Pancreas (tissue), 10 donors: ENCODE results near the gene UMOD. TPM values are rescaled to one million over a fixed set of nuclear protein-coding genes. Genes with fewer than 3 reads are reported as not detected.

ENCODE experiments used
- ATAC-seq, 4 donors: fragments of 200-7000 bp; cut with Tn5 transposase; one replicate each; pipeline versions ENCODE4 v1.8.0 to v1.9.1; 2020; ENCODE audit warnings: mild to moderate bottlenecking in 4 of 4, moderate library complexity in 4 of 4
- DNase-seq, 6 donors: peaks; one replicate each; pipeline ENCODE4 v3.0.0-alpha.2; 2020
- FAIRE-seq: peaks from 2 replicates; lab custom pipeline; 2012; peaks lifted over from hg19 to GRCh38; lab: Jason Lieb, UNC
- H3K27ac ChIP-seq, 4 donors: fragments of 200-600 bp; sonication (generic); 1 replicate in 3 of 4; 2 replicates in 1 of 4; pipeline versions ENCODE4 v1.5.0 to v1.8.0; 2020
- H3K27me3 ChIP-seq, 4 donors: fragments of 200-600 bp; one replicate each; pipeline ENCODE4 v1.8.0; 2021
- H3K36me3 ChIP-seq, 3 donors: fragments of 200-600 bp; sonication (generic) in 1 of 3; one replicate each; pipeline versions ENCODE4 v1.5.0 to v1.8.0; 2020 to 2021
- H3K4me1 ChIP-seq, 3 donors: fragments of 200-600 bp; one replicate each; pipeline ENCODE4 v1.8.0; 2021
- H3K4me3 ChIP-seq, 4 donors: fragments of 200-600 bp; sonication (generic) in 2 of 4; one replicate each; pipeline versions ENCODE4 v1.5.0 to v1.8.0; 2020 to 2021
- H3K9me3 ChIP-seq, 4 donors: fragments of 200-600 bp; one replicate each; pipeline ENCODE4 v1.8.0; 2021
- CTCF ChIP-seq, 4 donors: fragments of 200-600 bp; sonication (generic) in 3 of 4; IDR thresholded peaks; one replicate each; pipeline versions ENCODE4 v1.5.0 to v1.8.0; 2021; ENCODE audit warnings: antibody characterized with exemption in 4 of 4
- WGBS, 2 donors: extraction: QIAGEN DNeasy Blood & Tissue Kit; methylation state at CpG; one replicate each; pipeline ENCODE4 v1.1.7; 2013; 5-methylcytosine and 5-hydroxymethylcytosine counted together
- intact Hi-C, 3 donors: fragments of 100-400 bp; cut with DNase I; formaldehyde crosslinking; loops; one replicate each; pipeline versions ENCODE4 v1.11.1 to v1.14.2; 2022
- polyA plus RNA-seq, 2 donors: library from polyadenylated mRNA; stranded (reverse); fragments of 200-250 nt; gene quantifications; one replicate each; pipeline ENCODE4 v1.2.3, GENCODE V29; 2013
- total RNA-seq, 6 donors: library from RNA; stranded (reverse); fragmentation: NEBNext Ultra II Directional in 4 of 6; extraction: Animal tissue kit (Norgen Biotek cat#: 25700) in 4 of 6; gene quantifications; one replicate each; pipeline versions ENCODE4 v1.2.1 to v1.2.4, GENCODE V29; 2021 to 2023
- donor health status: healthy with polysubstance abuse.
- donor health status: DM: no; HTN: no; CAD: no; lungs with moderate emphysema.
- donor health status: DM: no; HTN: no; CAD: no.
- donor health status: control.
- donor health status: control.
- donor health status: Bipolar disorder and iron deficiency.
- donor health status: DM: yes; HTN: yes; CAD: no.
- donor health status: DM: no; HTN: no; CAD: no.
- donor health status: DM: no; HTN: no; CAD: no.
- donor health status: DM: yes; HTN: yes; CAD: no.

The UMOD gene
- total and polyA plus RNA-seq, 8 donors: 1.3 to 9.6 (median 3.4) TPM

DNA sequence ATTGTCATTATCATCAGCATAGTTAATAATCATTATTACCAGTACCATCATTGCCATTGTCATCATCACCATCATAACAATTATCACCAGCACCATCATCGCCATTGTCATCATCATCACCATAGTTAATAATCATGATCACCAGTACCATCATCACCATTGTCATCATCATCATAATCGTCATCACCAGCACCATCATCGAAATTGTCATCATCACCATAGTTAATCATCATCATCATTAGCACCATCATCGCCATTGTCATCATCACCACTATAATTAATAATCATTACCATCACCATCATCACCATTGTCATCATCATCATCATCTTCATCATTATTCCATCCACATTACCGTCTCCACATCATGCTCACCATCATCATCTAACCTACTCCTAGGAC lies 38.5 kb upstream of the UMOD start:
- peaks cover 0 to 7% (median 6%) of the 10 kb centered on the region in 3 donors for H3K4me1 ChIP-seq
- no peak for TF ChIP-seq CTCF (IDR thresholded peaks at IDR 0.05)
- no peak overlapping the region for H3K4me3 ChIP-seq
- DNase-seq: no peak
- FAIRE-seq: no peak
- intact Hi-C loops: no loop called here
- no peaks in the 10 kb centered on the region for H3K36me3 ChIP-seq
- H3K9me3 ChIP-seq: no peaks in the 10 kb centered on the region
- ATAC-seq: no peak
- no peaks in the 10 kb centered on the region for H3K27me3 ChIP-seq
- H3K27ac ChIP-seq: no peak overlapping the region
- WGBS, 2 donors: 73 to 90% methylated on average over 5 of the region's 5 CpGs

DNA sequence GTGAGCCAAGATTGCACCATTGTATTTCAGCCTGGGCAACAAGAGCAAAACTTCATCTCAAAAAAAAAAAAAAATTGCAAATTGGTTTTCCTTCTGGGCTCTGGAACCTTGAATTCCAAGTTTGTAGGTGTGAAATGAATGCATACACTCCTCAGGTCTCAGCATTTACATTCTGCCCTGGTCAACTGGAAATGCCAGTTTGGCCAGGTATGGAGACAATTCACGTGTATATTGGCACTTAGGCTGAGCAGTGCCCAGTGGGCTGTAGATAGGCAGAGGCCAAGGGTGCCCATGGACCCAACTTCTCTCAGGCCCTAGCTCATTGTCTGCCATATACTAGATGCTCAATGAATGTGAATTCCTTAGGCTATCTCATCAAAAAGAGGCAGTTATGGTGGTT lies 36.3 kb upstream of the UMOD start:
- no peaks in the 10 kb centered on the region for H3K27me3 ChIP-seq
- H3K36me3 ChIP-seq: no peaks in the 10 kb centered on the region
- 39 to 46% methylated on average over 1 of the region's 1 CpG for WGBS, 2 donors
- H3K4me3 ChIP-seq: no peak overlapping the region
- intact Hi-C loops: loop anchor here in 2 of 3 donors (5.0 to 10.0 kb wide), 2 partner anchors 484 to 487 kb away; no protein-coding TSS in a partner anchor
- DNase-seq: no peak
- FAIRE-seq: no peak
- no peaks in the 10 kb centered on the region for H3K9me3 ChIP-seq
- H3K4me1 ChIP-seq: peaks cover 0 to 7% (median 3%) of the 10 kb centered on the region in 3 donors
- ATAC-seq: no peak
- no peak for TF ChIP-seq CTCF (IDR thresholded peaks at IDR 0.05)
- H3K27ac ChIP-seq: no peak overlapping the region

DNA sequence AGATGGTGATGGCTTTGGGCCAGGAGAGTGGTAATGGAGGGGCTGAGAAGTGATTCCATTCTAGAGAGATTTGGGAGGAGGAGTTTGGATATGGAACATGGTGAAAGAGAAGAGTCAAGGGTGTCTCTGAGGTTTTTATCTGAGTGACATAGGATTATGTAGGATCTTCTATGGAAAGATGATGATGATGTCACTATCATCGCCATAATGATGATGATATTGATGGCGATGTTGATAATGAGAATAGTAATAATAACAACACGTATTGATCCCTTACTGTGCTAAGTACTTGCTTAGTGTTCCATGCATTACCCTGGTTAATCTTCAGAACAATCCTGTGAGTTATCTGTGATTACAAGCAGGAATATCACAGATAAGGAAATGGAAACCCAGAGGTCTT lies 35.5 kb upstream of the UMOD start:
- intact Hi-C loops: loop anchor here in 2 of 3 donors (5.0 to 10.0 kb wide), 2 partner anchors 483 to 486 kb away; no protein-coding TSS in a partner anchor
- WGBS, 2 donors: 88 to 91% methylated on average over 3 of the region's 3 CpGs

DNA sequence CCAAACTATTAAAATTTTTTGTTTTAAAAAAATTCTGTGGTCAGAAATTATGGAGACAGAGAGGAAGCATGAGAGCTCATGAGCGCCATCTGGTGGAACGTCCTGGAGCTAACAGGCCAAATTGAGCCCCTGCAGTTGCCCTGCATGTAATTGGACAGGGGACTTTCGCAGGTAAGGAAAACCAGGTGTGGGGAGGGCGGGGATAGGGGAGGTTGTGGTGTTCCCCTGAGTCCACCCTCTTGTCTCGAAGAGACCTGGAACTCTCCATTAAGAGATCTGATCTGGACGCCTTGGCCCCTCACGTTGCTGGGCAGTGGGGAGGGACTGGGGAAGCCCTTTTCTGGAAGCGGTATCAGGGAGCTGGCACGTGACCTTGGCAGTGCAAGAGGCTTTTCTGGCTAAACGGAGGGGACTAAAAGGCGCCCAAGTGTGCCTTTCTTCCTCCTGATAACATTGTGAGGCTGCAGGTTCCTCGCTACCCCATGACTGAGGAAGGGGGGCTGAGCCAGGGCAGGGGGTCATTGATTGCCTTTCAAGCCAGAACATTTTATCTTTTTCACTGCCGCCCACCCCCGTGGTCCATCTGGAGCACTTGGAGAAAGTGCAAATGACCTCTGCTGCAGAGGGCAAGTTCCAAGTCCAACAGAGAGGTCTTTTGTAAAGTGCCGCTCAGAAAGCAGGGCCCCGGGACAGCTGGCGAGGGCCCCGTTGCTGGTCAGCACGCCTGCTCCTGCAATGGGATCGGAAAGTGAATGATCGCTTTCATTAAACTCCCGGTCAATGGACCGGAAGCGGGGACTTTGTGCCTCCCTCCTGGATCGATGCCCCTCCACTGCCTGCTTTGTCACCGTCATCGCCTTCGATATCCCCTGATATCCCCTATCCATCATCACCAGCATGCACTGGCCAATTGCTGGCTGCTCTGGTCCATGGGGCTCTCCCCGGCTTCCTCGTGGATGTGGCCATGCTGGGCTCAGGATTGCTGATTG lies 33.6 kb upstream of the UMOD start:
- Histone ChIP-seq H3K27me3 (no peaks in the 10 kb centered on the region), H3K9me3 (no peaks in the 10 kb centered on the region), H3K36me3 (no peaks in the 10 kb centered on the region), H3K4me3 (peak overlapping the region in 3 of 4 donors; percentile 7 to 38 (median 8)), H3K4me1 (peaks cover 0 to 7% (median 0%) of the 10 kb centered on the region in 3 donors), H3K27ac (peak overlapping the region in 3 of 4 donors; percentile 30 to 54 (median 37))
- peak; percentile 69 to 87 (median 81) for ATAC-seq
- FAIRE-seq: no peak
- intact Hi-C loops: loop anchor here in 2 of 3 donors (5.0 to 10.0 kb wide), 2 partner anchors 481 to 484 kb away; no protein-coding TSS in a partner anchor
- WGBS, 2 donors: 11 to 15% methylated on average over 30 of the region's 30 CpGs
- DNase-seq: peak; percentile 68 to 91 (median 86)
- TF ChIP-seq CTCF (IDR thresholded peaks at IDR 0.05): peak; percentile 80 to 90 (median 85)

More for the DNA sequence above, 35.5 kb upstream of the UMOD start:
- FAIRE-seq: no peak
- no peak for DNase-seq
- peaks cover 0 to 7% (median 0%) of the 10 kb centered on the region in 3 donors for H3K4me1 ChIP-seq
- H3K9me3 ChIP-seq: no peaks in the 10 kb centered on the region
- no peak overlapping the region for H3K27ac ChIP-seq
- H3K27me3 ChIP-seq: no peaks in the 10 kb centered on the region
- H3K36me3 ChIP-seq: no peaks in the 10 kb centered on the region
- no peak for TF ChIP-seq CTCF (IDR thresholded peaks at IDR 0.05)
- no peak overlapping the region for H3K4me3 ChIP-seq
- ATAC-seq: no peak
